ENCODE measurements around the gene HOXC10. TPM values are rescaled to one million over a fixed set of nuclear protein-coding genes. Genes with fewer than 3 reads are reported as not detected.
A peak's percentile ranks its signal among the peaks of the same experiment; 100 is the strongest.

The HOXC10 gene
- total and polyA plus RNA-seq, 2 donors (not counting 1 experiment from before 2014, with no cell fraction given): not detected

DNA sequence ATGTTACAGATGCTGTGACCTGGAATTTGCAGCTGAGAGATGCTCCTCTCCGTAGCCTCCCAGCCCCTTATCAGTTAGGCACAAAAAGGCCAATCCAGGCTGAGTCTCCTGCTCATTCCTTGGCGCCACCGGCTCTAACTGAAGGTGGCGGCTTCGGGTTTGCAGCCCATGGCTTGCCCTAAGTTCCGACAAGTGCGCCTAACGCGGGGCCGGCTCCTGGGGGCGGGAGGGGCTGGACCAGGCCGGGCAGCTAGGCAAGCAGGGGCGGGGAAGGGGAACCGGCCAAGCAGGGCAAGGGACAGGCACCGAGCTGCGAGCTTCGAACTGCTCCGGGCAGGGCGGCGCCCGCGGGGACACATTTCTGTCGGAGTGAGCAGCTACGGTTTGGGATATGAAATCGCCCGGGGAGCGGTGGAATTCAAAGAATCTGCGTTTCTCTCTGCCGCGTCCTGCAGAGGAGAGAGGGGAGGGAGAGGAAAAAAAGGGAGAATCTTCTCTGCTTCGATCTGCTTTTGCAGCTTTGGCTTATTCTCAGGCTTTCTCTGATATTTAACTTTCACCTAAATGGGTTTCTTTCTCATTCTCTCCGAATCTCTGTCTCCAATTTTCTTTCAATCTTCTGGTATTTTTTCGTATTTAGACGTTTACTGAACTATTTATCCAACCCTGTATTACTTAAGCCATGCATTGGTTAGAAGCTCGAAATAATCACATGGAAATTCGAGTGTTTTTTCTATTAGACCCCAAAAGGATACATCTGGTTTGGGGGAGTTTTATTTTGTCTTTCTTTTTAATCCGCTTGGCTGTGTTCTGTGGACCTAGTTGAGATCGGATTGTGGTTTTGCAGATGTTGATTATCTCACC is 31.8 kb upstream of the HOXC10 start:
- H3K4me3 ChIP-seq (ENCODE audit: control extremely low read depth in 1 of 5, extremely low read depth in 1 of 5, insufficient read depth in 1 of 5, low read depth in 2 of 5, low read length in 4 of 5): no peak overlapping the region
- 9% methylated on average over 31 of the region's 38 CpGs for WGBS (ENCODE audit: insufficient coverage)
- intact Hi-C loops (cut with micrococcal nuclease): loop anchor here (2.0 to 5.0 kb wide), 3 partner anchors 22 to 59 kb away; partner anchors contain the start of gene HOTAIR
- H3K36me3 ChIP-seq (replicated peaks in 1 of 2; ENCODE audit: control extremely low read depth in 1 of 2, control insufficient read depth in 1 of 2, extremely low read depth in 1 of 2, insufficient read depth in 2 of 2, low read length in 1 of 2): no peaks in the 10 kb centered on the region
- DNase-seq: peak; percentile 50
- H3K27me3 ChIP-seq (replicated peaks in 1 of 4; ENCODE audit: control extremely low read depth in 1 of 4, control insufficient read depth in 3 of 4, insufficient read depth in 4 of 4, low read length in 3 of 4): peaks cover 0 to 98% (median 82%) of the 10 kb centered on the region in 4 experiments
- H3K9ac ChIP-seq (ENCODE audit: low read length): no peak overlapping the region
- POLR2A ChIA-PET: no interaction called here
- no peak for ATAC-seq (ENCODE audit: low read depth)
- peaks cover 17% of the 10 kb centered on the region for H3K4me1 Mint-ChIP-seq
- H3K79me2 ChIP-seq (ENCODE audit: control insufficient read depth, insufficient read depth, low read length): no peaks in the 10 kb centered on the region
- TF ChIP-seq, protein P1, sequence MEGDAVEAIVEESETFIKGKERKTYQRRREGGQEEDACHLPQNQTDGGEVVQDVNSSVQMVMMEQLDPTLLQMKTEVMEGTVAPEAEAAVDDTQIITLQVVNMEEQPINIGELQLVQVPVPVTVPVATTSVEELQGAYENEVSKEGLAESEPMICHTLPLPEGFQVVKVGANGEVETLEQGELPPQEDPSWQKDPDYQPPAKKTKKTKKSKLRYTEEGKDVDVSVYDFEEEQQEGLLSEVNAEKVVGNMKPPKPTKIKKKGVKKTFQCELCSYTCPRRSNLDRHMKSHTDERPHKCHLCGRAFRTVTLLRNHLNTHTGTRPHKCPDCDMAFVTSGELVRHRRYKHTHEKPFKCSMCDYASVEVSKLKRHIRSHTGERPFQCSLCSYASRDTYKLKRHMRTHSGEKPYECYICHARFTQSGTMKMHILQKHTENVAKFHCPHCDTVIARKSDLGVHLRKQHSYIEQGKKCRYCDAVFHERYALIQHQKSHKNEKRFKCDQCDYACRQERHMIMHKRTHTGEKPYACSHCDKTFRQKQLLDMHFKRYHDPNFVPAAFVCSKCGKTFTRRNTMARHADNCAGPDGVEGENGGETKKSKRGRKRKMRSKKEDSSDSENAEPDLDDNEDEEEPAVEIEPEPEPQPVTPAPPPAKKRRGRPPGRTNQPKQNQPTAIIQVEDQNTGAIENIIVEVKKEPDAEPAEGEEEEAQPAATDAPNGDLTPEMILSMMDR (IDR thresholded peaks at IDR 0.05): no peak
- H3K27me3 Mint-ChIP-seq: peaks cover 70% of the 10 kb centered on the region
- no peak overlapping the region for H3K27ac ChIP-seq (ENCODE audit: low read length in 2 of 2)
- CTCF ChIA-PET: interaction anchor here (1.3 to 1.8 kb wide), 2 partner anchors 65 to 255 kb away, joined by 4 to 7 read pairs; no protein-coding TSS in a partner anchor
- H4K20me1 ChIP-seq (ENCODE audit: control insufficient read depth, insufficient read depth, low read length, poor library complexity, severe bottlenecking): no peaks in the 10 kb centered on the region
- no peak overlapping the region for H2AFZ ChIP-seq (ENCODE audit: insufficient read depth, low read depth, low read length, poor library complexity, severe bottlenecking)
- no peak overlapping the region for H3K4me2 ChIP-seq (replicated peaks; ENCODE audit: low read depth, low read length, poor library complexity, severe bottlenecking)
- no peak overlapping the region for H3K27ac Mint-ChIP-seq
- H3K4me1 ChIP-seq (ENCODE audit: control insufficient read depth in 2 of 2, insufficient read depth in 2 of 2, low read length in 2 of 2): peaks cover 14 to 55% of the 10 kb centered on the region in 2 donors
- H3K4me3 Mint-ChIP-seq: no peak overlapping the region
- peaks cover 0 to 88% (median 11%) of the 10 kb centered on the region in 3 donors for H3K9me3 ChIP-seq (ENCODE audit: control extremely low read depth in 1 of 3, control insufficient read depth in 2 of 3, insufficient read depth in 1 of 3, low read length in 2 of 3)
- no peaks in the 10 kb centered on the region for H3K9me3 Mint-ChIP-seq (ENCODE audit: insufficient read depth)
